BLaER1 (cell line): Measurements from ENCODE around the gene SHROOM4.

ENCODE experiments used
- H3K27ac ChIP-seq: shearing (Covaris generic); formaldehyde crosslinking; 2 replicates; pipeline ENCODE4 v1.8.1; 2022
- H3K27me3 ChIP-seq: shearing (Covaris generic); formaldehyde crosslinking; 2 replicates; pipeline ENCODE4 v1.8.1; 2022
- H3K36me3 ChIP-seq: shearing (Covaris generic); formaldehyde crosslinking; 2 replicates; pipeline ENCODE4 v1.8.1; 2022
- H3K4me1 ChIP-seq: shearing (Covaris generic); formaldehyde crosslinking; 2 replicates; pipeline ENCODE4 v1.8.1; 2022
- H3K4me2 ChIP-seq: shearing (Covaris generic); formaldehyde crosslinking; 2 replicates; pipeline ENCODE4 v1.8.1; 2022
- H3K4me3 ChIP-seq: shearing (Covaris generic); formaldehyde crosslinking; 2 replicates; pipeline ENCODE4 v1.8.1; 2022
- H3K9ac ChIP-seq: shearing (Covaris generic); formaldehyde crosslinking; 2 replicates; pipeline ENCODE4 v1.8.1; 2022
- H3K9me3 ChIP-seq: shearing (Covaris generic); formaldehyde crosslinking; 2 replicates; pipeline ENCODE4 v1.8.1; 2022
- H4K20me1 ChIP-seq: shearing (Covaris generic); formaldehyde crosslinking; 2 replicates; pipeline ENCODE4 v1.8.1; 2022
- Cebpa-rat ChIP-seq: shearing (Covaris generic); IDR thresholded peaks from 2 replicates; pipeline ENCODE4 v1.8.1; 2022

Gene SHROOM4, protein sequence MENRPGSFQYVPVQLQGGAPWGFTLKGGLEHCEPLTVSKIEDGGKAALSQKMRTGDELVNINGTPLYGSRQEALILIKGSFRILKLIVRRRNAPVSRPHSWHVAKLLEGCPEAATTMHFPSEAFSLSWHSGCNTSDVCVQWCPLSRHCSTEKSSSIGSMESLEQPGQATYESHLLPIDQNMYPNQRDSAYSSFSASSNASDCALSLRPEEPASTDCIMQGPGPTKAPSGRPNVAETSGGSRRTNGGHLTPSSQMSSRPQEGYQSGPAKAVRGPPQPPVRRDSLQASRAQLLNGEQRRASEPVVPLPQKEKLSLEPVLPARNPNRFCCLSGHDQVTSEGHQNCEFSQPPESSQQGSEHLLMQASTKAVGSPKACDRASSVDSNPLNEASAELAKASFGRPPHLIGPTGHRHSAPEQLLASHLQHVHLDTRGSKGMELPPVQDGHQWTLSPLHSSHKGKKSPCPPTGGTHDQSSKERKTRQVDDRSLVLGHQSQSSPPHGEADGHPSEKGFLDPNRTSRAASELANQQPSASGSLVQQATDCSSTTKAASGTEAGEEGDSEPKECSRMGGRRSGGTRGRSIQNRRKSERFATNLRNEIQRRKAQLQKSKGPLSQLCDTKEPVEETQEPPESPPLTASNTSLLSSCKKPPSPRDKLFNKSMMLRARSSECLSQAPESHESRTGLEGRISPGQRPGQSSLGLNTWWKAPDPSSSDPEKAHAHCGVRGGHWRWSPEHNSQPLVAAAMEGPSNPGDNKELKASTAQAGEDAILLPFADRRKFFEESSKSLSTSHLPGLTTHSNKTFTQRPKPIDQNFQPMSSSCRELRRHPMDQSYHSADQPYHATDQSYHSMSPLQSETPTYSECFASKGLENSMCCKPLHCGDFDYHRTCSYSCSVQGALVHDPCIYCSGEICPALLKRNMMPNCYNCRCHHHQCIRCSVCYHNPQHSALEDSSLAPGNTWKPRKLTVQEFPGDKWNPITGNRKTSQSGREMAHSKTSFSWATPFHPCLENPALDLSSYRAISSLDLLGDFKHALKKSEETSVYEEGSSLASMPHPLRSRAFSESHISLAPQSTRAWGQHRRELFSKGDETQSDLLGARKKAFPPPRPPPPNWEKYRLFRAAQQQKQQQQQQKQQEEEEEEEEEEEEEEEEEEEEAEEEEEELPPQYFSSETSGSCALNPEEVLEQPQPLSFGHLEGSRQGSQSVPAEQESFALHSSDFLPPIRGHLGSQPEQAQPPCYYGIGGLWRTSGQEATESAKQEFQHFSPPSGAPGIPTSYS (N-terminal part only)

GRCh38 chrX:50813843-50814661 is at the start of gene SHROOM4:
Gene SHROOM4 (minus strand): TSS chrX:50814194. CDS start chrX:50814018, 176 bp downstream.
- H3K27ac ChIP-seq: no peak within 1 kb of the TSS
- TF ChIP-seq Cebpa-rat: no peak
- no peak within 1 kb of the TSS for H3K9ac ChIP-seq
- H3K4me1 ChIP-seq: no peaks in the 10 kb centered on the region
- peaks cover 21% of the 10 kb centered on the region for H3K9me3 ChIP-seq
- no peaks in the 10 kb centered on the region for H3K36me3 ChIP-seq
- peaks cover 91% of the 10 kb centered on the region for H3K27me3 ChIP-seq
- no peaks in the 10 kb centered on the region; the same call in 1 of the 2 replicates for H4K20me1 ChIP-seq
- no peak within 1 kb of the TSS for H3K4me3 ChIP-seq
- no peak within 1 kb of the TSS for H3K4me2 ChIP-seq

DNA sequence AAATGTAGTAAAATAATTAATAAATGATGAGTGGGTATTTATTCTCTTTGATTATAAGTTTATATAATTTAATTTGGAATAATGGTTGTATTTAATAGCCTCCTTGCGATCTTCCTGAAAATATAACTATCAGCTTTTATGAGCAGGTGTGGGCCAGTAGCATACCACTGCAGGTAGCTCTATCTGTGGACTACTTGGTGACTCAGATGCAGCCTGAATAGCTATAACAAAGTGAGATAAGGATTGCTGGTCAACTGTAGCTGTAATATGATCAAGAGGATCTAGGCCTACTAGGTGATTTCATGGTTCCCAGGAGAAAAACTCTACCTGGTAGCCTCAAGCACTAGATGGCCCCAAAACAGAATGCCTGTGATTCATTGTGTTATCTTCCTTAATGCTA is 49.5 kb upstream of the SHROOM4 start:
- Histone ChIP-seq H3K4me3 (no peak overlapping the region), H3K27me3 (peaks cover 53% of the 10 kb centered on the region), H3K27ac (no peak overlapping the region), H3K9ac (no peak overlapping the region), H3K4me1 (no peaks in the 10 kb centered on the region), H3K4me2 (no peak overlapping the region), H4K20me1 (no peaks in the 10 kb centered on the region), H3K36me3 (no peaks in the 10 kb centered on the region), H3K9me3 (no peaks in the 10 kb centered on the region)
- no peak for TF ChIP-seq Cebpa-rat

DNA sequence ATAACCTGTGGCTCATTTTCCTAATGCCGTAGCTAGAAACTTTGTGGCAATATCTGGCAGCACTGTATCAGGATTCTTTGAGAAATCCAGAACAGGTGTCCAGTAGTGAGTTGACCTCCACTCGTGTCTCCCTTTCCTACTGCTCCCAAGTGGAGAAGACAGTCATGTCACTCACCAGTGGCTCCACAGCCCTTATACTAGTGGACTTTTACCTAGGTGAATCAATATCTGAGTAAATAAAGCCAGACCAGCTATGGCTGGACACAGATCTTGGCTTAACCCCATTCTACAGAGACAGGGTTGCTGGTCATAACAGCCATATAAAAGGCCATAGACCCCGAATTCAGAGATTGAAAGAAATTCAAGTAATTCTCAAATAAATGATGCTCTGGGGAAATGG is 46.5 kb upstream of the SHROOM4 start:
- Histone ChIP-seq H3K9me3 (no peaks in the 10 kb centered on the region), H4K20me1 (no peaks in the 10 kb centered on the region), H3K4me3 (no peak overlapping the region), H3K4me2 (no peak overlapping the region), H3K4me1 (no peaks in the 10 kb centered on the region), H3K27ac (no peak overlapping the region), H3K27me3 (peaks cover 62% of the 10 kb centered on the region), H3K9ac (no peak overlapping the region), H3K36me3 (no peaks in the 10 kb centered on the region)
- TF ChIP-seq Cebpa-rat: no peak

- no peaks in the 10 kb centered on the region for H4K20me1 ChIP-seq
- TF ChIP-seq Cebpa-rat: no peak
- no peak overlapping the region for H3K27ac ChIP-seq
- no peak overlapping the region for H3K9ac ChIP-seq
- no peaks in the 10 kb centered on the region for H3K36me3 ChIP-seq
- no peaks in the 10 kb centered on the region for H3K4me1 ChIP-seq
- H3K4me2 ChIP-seq: no peak overlapping the region
- H3K27me3 ChIP-seq: peaks cover 61% of the 10 kb centered on the region
- H3K4me3 ChIP-seq: no peak overlapping the region
- H3K9me3 ChIP-seq: no peaks in the 10 kb centered on the region
These were observed 44.6 kb upstream of the SHROOM4 start for GRCh38 chrX:50858548-50858947.

GRCh38 chrX:50853399-50853798 is 39.4 kb upstream of the SHROOM4 start:
- Histone ChIP-seq H3K27me3 (peaks cover 73% of the 10 kb centered on the region), H3K4me3 (no peak overlapping the region), H3K4me2 (no peak overlapping the region), H3K27ac (no peak overlapping the region), H4K20me1 (no peaks in the 10 kb centered on the region; the same call in 1 of the 2 replicates), H3K4me1 (no peaks in the 10 kb centered on the region), H3K9me3 (no peaks in the 10 kb centered on the region), H3K36me3 (no peaks in the 10 kb centered on the region), H3K9ac (no peak overlapping the region)
- no peak for TF ChIP-seq Cebpa-rat

DNA sequence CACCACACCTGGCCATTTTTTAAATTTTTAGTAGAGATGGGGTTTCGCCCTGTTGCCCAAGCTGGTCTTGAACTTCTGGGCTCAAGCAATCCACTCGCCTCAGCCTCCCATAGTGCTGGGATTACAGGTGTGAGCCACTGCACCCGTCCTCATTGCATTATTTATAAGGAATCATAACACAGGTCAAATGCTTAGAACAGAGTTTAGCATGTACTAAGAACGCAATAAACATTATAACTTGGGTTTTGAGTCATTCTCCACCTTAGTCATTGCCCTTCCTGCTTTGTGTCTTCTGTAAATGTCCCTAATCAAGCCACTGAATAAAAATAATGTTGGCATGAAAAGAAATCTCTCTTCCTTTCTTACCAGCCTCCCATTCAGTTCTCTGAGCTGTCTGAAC is 38.5 kb upstream of the SHROOM4 start:
- Histone ChIP-seq H3K27me3 (peaks cover 69% of the 10 kb centered on the region), H4K20me1 (no peaks in the 10 kb centered on the region; the same call in 1 of the 2 replicates), H3K9ac (no peak overlapping the region), H3K4me3 (no peak overlapping the region), H3K27ac (no peak overlapping the region), H3K9me3 (peaks cover 2% of the 10 kb centered on the region; the same call in 1 of the 2 replicates), H3K4me1 (no peaks in the 10 kb centered on the region), H3K4me2 (no peak overlapping the region), H3K36me3 (no peaks in the 10 kb centered on the region)
- TF ChIP-seq Cebpa-rat: no peak

- Histone ChIP-seq H3K27me3 (peaks cover 66% of the 10 kb centered on the region), H3K4me3 (no peak overlapping the region), H3K9ac (no peak overlapping the region), H3K4me2 (no peak overlapping the region), H3K4me1 (no peaks in the 10 kb centered on the region), H3K27ac (no peak overlapping the region), H3K36me3 (no peaks in the 10 kb centered on the region), H4K20me1 (no peaks in the 10 kb centered on the region; the same call in 1 of the 2 replicates), H3K9me3 (peaks cover 16% of the 10 kb centered on the region)
- TF ChIP-seq Cebpa-rat: no peak
These were observed 28.2 kb upstream of the SHROOM4 start for GRCh38 chrX:50842221-50842620.

GRCh38 chrX:50839730-50840129 is 25.7 kb upstream of the SHROOM4 start:
- peaks cover 8% of the 10 kb centered on the region for H3K9me3 ChIP-seq
- no peaks in the 10 kb centered on the region for H3K4me1 ChIP-seq
- no peak overlapping the region for H3K4me2 ChIP-seq

More at GRCh38 chrX:50839730-50840129, 25.7 kb upstream of the SHROOM4 start:
- Histone ChIP-seq H3K36me3 (no peaks in the 10 kb centered on the region), H3K27ac (no peak overlapping the region), H3K4me3 (no peak overlapping the region), H3K9ac (no peak overlapping the region), H4K20me1 (no peaks in the 10 kb centered on the region; the same call in 1 of the 2 replicates), H3K27me3 (peaks cover 85% of the 10 kb centered on the region)
- no peak for TF ChIP-seq Cebpa-rat
